HEK293 (cell line): Measurements from ENCODE around the gene SLC7A10.

Source experiments
- ATF2 ChIP-seq: fragments of 450-650 bp; formaldehyde crosslinking; IDR thresholded peaks from 2 replicates; pipeline ENCODE4 v1.5.1; 2016; ENCODE audit warnings: missing biosample characterization, missing genetic modification characterization, low read depth
- HOXC10 ChIP-seq: sonication (generic); formaldehyde crosslinking; IDR thresholded peaks from 2 replicates; pipeline ENCODE4 v1.8.1; 2023; ENCODE audit warnings: mild to moderate bottlenecking, missing genetic modification reagents
- KLF1 ChIP-seq: fragments of 450-650 bp; formaldehyde crosslinking; IDR thresholded peaks from 2 replicates; pipeline ENCODE4 v1.5.1; 2016; ENCODE audit warnings: missing biosample characterization, missing genetic modification characterization
- KLF10 ChIP-seq: fragments of 450-650 bp; IDR thresholded peaks from 2 replicates; pipeline ENCODE4 v1.5.1; 2018; ENCODE audit warnings: missing biosample characterization, mild to moderate bottlenecking, missing genetic modification characterization
- MYNN ChIP-seq: fragments of 450-650 bp; formaldehyde crosslinking; IDR thresholded peaks from 2 replicates; pipeline ENCODE4 v1.5.1; 2016; ENCODE audit warnings: missing biosample characterization, missing genetic modification characterization, borderline replicate concordance
- PRDM2 ChIP-seq: fragments of 450-650 bp; formaldehyde crosslinking; IDR thresholded peaks from 2 replicates; pipeline ENCODE4 v1.5.1; 2016; ENCODE audit warnings: missing biosample characterization, missing genetic modification characterization, borderline replicate concordance
- PRDM6 ChIP-seq: fragments of 450-650 bp; formaldehyde crosslinking; IDR thresholded peaks from 2 replicates; pipeline ENCODE4 v1.5.1; 2017; ENCODE audit warnings: missing biosample characterization, missing genetic modification characterization
- ZBTB7A ChIP-seq: fragments of 450-650 bp; formaldehyde crosslinking; IDR thresholded peaks from 2 replicates; pipeline ENCODE4 v1.5.1; 2016; ENCODE audit warnings: low read depth, missing biosample characterization, missing genetic modification characterization
- ZEB2 ChIP-seq: fragments of 450-650 bp; formaldehyde crosslinking; IDR thresholded peaks from 2 replicates; pipeline ENCODE4 v1.5.1; 2016; ENCODE audit warnings: missing biosample characterization, missing genetic modification characterization
- ZFP3 ChIP-seq: fragments of 450-650 bp; formaldehyde crosslinking; IDR thresholded peaks from 2 replicates; pipeline ENCODE4 v1.5.1; 2016; ENCODE audit warnings: low read depth, missing biosample characterization, missing genetic modification characterization
- ZNF132 ChIP-seq: fragments of 450-650 bp; formaldehyde crosslinking; IDR thresholded peaks from 2 replicates; pipeline ENCODE4 v1.5.1; 2017; ENCODE audit warnings: missing biosample characterization, missing genetic modification characterization, borderline replicate concordance
- ZNF175 ChIP-seq: fragments of 450-650 bp; formaldehyde crosslinking; IDR thresholded peaks from 2 replicates; pipeline ENCODE4 v1.5.1; 2016; ENCODE audit warnings: missing biosample characterization, missing genetic modification characterization
- ZNF202 ChIP-seq: fragments of 450-650 bp; formaldehyde crosslinking; IDR thresholded peaks from 2 replicates; pipeline ENCODE4 v1.5.1; 2016; ENCODE audit warnings: missing biosample characterization, missing genetic modification characterization, borderline replicate concordance
- ZNF248 ChIP-seq: fragments of 450-650 bp; formaldehyde crosslinking; IDR thresholded peaks from 2 replicates; pipeline ENCODE4 v1.5.1; 2017; ENCODE audit warnings: missing biosample characterization, missing genetic modification characterization
- ZNF266 ChIP-seq: fragments of 450-650 bp; formaldehyde crosslinking; IDR thresholded peaks from 2 replicates; pipeline ENCODE4 v1.5.1; 2016; ENCODE audit warnings: missing biosample characterization, missing genetic modification characterization, low read depth
- ZNF274 ChIP-seq, 2 experiments: fragments of 200-500 bp in 1 of 2; fragments of 450-650 bp in 1 of 2; sonication (Bioruptor generic) in 1 of 2; formaldehyde crosslinking in 1 of 2; IDR thresholded peaks; 2 replicates each; pipeline versions ENCODE4 v1.5.1 to v1.6.1; 2014 to 2016; ENCODE audit warnings: borderline replicate concordance in 1 of 2, inconsistent platforms in 1 of 2, low read length in 1 of 2, missing biosample characterization in 1 of 2, missing genetic modification characterization in 1 of 2
- ZNF292 ChIP-seq: fragments of 450-650 bp; formaldehyde crosslinking; IDR thresholded peaks from 2 replicates; pipeline ENCODE4 v1.5.1; 2016; ENCODE audit warnings: low read depth, missing biosample characterization, missing genetic modification characterization, borderline replicate concordance
- ZNF366 ChIP-seq: fragments of 450-650 bp; formaldehyde crosslinking; conservative IDR thresholded peaks from 2 replicates; pipeline ENCODE4 v1.5.1; 2016; ENCODE audit warnings: missing biosample characterization, missing genetic modification characterization
- ZNF416 ChIP-seq: fragments of 450-650 bp; formaldehyde crosslinking; IDR thresholded peaks from 2 replicates; pipeline ENCODE4 v1.5.1; 2016; ENCODE audit warnings: missing biosample characterization, missing genetic modification characterization
- ZNF501 ChIP-seq: fragments of 450-650 bp; formaldehyde crosslinking; IDR thresholded peaks from 2 replicates; pipeline ENCODE4 v1.5.1; 2016; ENCODE audit warnings: missing biosample characterization, missing genetic modification characterization
- ZNF549 ChIP-seq: fragments of 450-650 bp; IDR thresholded peaks from 2 replicates; pipeline ENCODE4 v1.5.1; 2018; ENCODE audit warnings: missing biosample characterization, missing genetic modification characterization, mild to moderate bottlenecking, inconsistent platforms, moderate library complexity
- ZNF560 ChIP-seq: fragments of 450-650 bp; formaldehyde crosslinking; IDR thresholded peaks from 2 replicates; pipeline ENCODE4 v1.5.1; 2017; ENCODE audit warnings: missing biosample characterization, missing genetic modification characterization, borderline replicate concordance
- ZNF585B ChIP-seq: fragments of 450-650 bp; formaldehyde crosslinking; IDR thresholded peaks from 2 replicates; pipeline ENCODE4 v1.5.1; 2016; ENCODE audit warnings: missing biosample characterization, missing genetic modification characterization
- ZNF660 ChIP-seq: fragments of 450-650 bp; IDR thresholded peaks from 2 replicates; pipeline ENCODE4 v1.5.1; 2018; ENCODE audit warnings: missing biosample characterization, mild to moderate bottlenecking, missing genetic modification characterization
- ZNF677 ChIP-seq: fragments of 450-650 bp; IDR thresholded peaks from 2 replicates; pipeline ENCODE4 v1.5.0; 2018; ENCODE audit warnings: missing biosample characterization, mild to moderate bottlenecking, missing genetic modification characterization, moderate library complexity
- ZNF707 ChIP-seq: fragments of 450-650 bp; formaldehyde crosslinking; IDR thresholded peaks from 2 replicates; pipeline ENCODE4 v1.5.1; 2016; ENCODE audit warnings: missing biosample characterization, missing genetic modification characterization
- ZNF768 ChIP-seq: fragments of 450-650 bp; formaldehyde crosslinking; IDR thresholded peaks from 2 replicates; pipeline ENCODE4 v1.5.1; 2018; ENCODE audit warnings: missing biosample characterization, mild to moderate bottlenecking, missing genetic modification characterization
- ZNF791 ChIP-seq: fragments of 450-650 bp; formaldehyde crosslinking; IDR thresholded peaks from 2 replicates; pipeline ENCODE4 v1.5.1; 2016; ENCODE audit warnings: missing biosample characterization, missing genetic modification characterization
- ZSCAN18 ChIP-seq: fragments of 450-650 bp; formaldehyde crosslinking; IDR thresholded peaks from 2 replicates; pipeline ENCODE4 v1.5.1; 2016; ENCODE audit warnings: missing biosample characterization, missing genetic modification characterization
- ZXDB ChIP-seq: fragments of 450-650 bp; formaldehyde crosslinking; IDR thresholded peaks from 2 replicates; pipeline ENCODE4 v1.5.1; 2016; ENCODE audit warnings: missing biosample characterization, missing genetic modification characterization

Gene SLC7A10

DNA sequence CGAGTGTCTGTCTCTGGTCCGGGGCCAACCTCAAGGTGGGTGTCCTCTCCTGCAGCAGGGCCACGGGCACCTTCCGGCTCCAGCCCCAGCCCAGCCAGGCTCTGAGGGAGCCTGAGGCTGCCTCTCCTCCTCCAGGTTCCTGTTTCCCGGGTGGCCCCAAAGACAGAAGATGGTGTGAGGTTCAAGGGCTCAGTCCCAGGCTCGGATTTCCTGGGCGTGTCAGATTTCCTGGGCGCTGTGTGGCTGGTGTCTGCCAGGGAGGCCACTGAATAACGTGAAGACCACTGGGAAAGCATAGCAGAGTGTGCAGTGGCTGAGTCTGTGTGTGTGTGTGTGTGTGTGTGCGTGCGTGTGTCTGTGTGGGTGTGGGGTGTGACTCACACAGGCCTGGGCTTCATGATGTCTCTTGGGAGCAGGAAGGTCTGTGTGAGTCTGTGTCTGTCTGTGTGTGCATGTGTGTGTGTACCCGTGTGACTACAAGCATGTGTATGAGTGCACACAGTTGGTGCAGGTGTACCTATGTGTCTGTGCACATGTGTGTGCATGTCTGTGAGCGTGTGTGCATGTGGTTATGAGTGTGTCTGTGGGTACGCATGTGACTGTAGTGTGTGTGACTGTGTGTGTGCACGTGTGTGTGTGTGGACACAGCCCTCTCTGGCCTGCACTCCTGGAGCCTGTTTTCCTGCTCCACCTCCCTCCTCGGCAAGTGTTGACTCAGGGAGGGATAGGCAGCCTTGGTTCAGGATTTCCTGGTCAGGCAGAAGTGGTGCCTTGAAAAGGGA is 48.4 kb upstream of the SLC7A10 start (continued):
- TF ChIP-seq ZNF132 (tag by site-specific recombination), result no peak
- no peak for TF ChIP-seq ZNF560 (tag by site-specific recombination)
- peak; percentile 42 for TF ChIP-seq ZNF266 (tag by site-specific recombination)
- peak; percentile 93 for TF ChIP-seq ZNF416 (tag by site-specific recombination)
- no peak for TF ChIP-seq PRDM6
- TF ChIP-seq ZBTB7A (tag by site-specific recombination), result peak; percentile 92
- no peak for TF ChIP-seq ZNF274 (IDR thresholded peaks at IDR 0.05; ENCODE audit: low read length)
- TF ChIP-seq ZNF274 (tag by site-specific recombination; IDR thresholded peaks at IDR 0.05; ENCODE audit: borderline replicate concordance), result no peak
- no peak for TF ChIP-seq ZNF549
- TF ChIP-seq ATF2 (tag by site-specific recombination), result peak; percentile 3; the same call in 1 of the 2 replicates
- no peak; the same call in 1 of the 2 replicates for TF ChIP-seq ZNF768 (tag by site-specific recombination)
- TF ChIP-seq KLF10 (tag by site-specific recombination), result no peak
- TF ChIP-seq HOXC10 (CRISPR knock-in tag), result no peak
- TF ChIP-seq MYNN (tag by site-specific recombination), result peak; percentile 73
- peak; percentile 98 for TF ChIP-seq PRDM2
- TF ChIP-seq ZNF292, result no peak
- peak; percentile 88 for TF ChIP-seq ZNF366 (tag by site-specific recombination)
- TF ChIP-seq ZNF248, result peak; percentile 92
- TF ChIP-seq ZNF501 (tag by site-specific recombination), result no peak; the same call in 1 of the 2 replicates
- no peak; the same call in 1 of the 2 replicates for TF ChIP-seq ZNF791 (tag by site-specific recombination)
- TF ChIP-seq ZNF707 (tag by site-specific recombination), result 0 out of 2 replicates have a peak, but pooled peaks have one; percentile 25
- no peak for TF ChIP-seq ZNF660 (tag by site-specific recombination)
- TF ChIP-seq ZNF677, result no peak
- TF ChIP-seq ZXDB, result no peak
- TF ChIP-seq ZNF585B (tag by site-specific recombination), result no peak
- peak; percentile 93 for TF ChIP-seq ZEB2 (tag by site-specific recombination)
- TF ChIP-seq ZSCAN18 (tag by site-specific recombination), result peak; percentile 93
- TF ChIP-seq ZNF202 (tag by site-specific recombination), result no peak
- no peak for TF ChIP-seq ZFP3
- 0 out of 2 replicates have a peak, but pooled peaks have one; percentile 35 for TF ChIP-seq ZNF175 (tag by site-specific recombination)
- TF ChIP-seq KLF1 (tag by site-specific recombination), result peak; percentile 90
